ENCODE data around the gene PIP5K1B.

PIP5K1B gene

GRCh38 chr9:68741234-68741633 lies 36.2 kb downstream of the PIP5K1B start:
- DNase-seq: no peak

- no peak for DNase-seq
These were observed 36.8 kb downstream of the PIP5K1B start for GRCh38 chr9:68741704-68742332.

GRCh38 chr9:68742333-68742730 lies 37.3 kb downstream of the PIP5K1B start:
- no peak for DNase-seq

- DNase-seq: no peak
These were observed 39.4 kb downstream of the PIP5K1B start for GRCh38 chr9:68744426-68744825.

GRCh38 chr9:68746525-68746924 lies 41.5 kb downstream of the PIP5K1B start:
- no peak for DNase-seq

GRCh38 chr9:68747043-68747533 lies 42.0 kb downstream of the PIP5K1B start:
- no peak for DNase-seq

GRCh38 chr9:68749135-68749534 lies 44.1 kb downstream of the PIP5K1B start:
- DNase-seq: no peak

- no peak for DNase-seq
These were observed 44.6 kb downstream of the PIP5K1B start for GRCh38 chr9:68749579-68750159.

GRCh38 chr9:68750255-68750654 lies 45.2 kb downstream of the PIP5K1B start:
- DNase-seq: no peak

GRCh38 chr9:68750786-68751185 lies 45.7 kb downstream of the PIP5K1B start:
- DNase-seq: no peak

- no peak for DNase-seq
These were observed 46.5 kb downstream of the PIP5K1B start for GRCh38 chr9:68751556-68751955.

GRCh38 chr9:68755051-68755450 lies 50.0 kb downstream of the PIP5K1B start:
- no peak for DNase-seq

- DNase-seq: no peak
These were observed 50.7 kb downstream of the PIP5K1B start for GRCh38 chr9:68755752-68756151.

GRCh38 chr9:68759981-68760673 lies 55.1 kb downstream of the PIP5K1B start:
- DNase-seq: no peak

GRCh38 chr9:68760674-68761333 lies 55.8 kb downstream of the PIP5K1B start:
- no peak for DNase-seq

GRCh38 chr9:68762570-68762969 lies 57.5 kb downstream of the PIP5K1B start:
- no peak for DNase-seq

GRCh38 chr9:68763104-68763503 lies 58.1 kb downstream of the PIP5K1B start:
- DNase-seq: no peak

- no peak for DNase-seq
These were observed 63.6 kb downstream of the PIP5K1B start for GRCh38 chr9:68768619-68769018.

- no peak for DNase-seq
These were observed 64.8 kb downstream of the PIP5K1B start for GRCh38 chr9:68769852-68770251.

GRCh38 chr9:68771376-68771775 lies 66.3 kb downstream of the PIP5K1B start:
- DNase-seq: no peak

GRCh38 chr9:68775003-68775730 lies 70.1 kb downstream of the PIP5K1B start:
- DNase-seq: no peak

- DNase-seq: no peak
These were observed 72.2 kb downstream of the PIP5K1B start for GRCh38 chr9:68777070-68777763.

All from DMS79 (cell line).